GM12878 (cell line): ENCODE results near the gene COQ8B. TPM values are rescaled to one million over a fixed set of nuclear protein-coding genes. Genes with fewer than 3 reads are reported as not detected.

Source experiments
- ATAC-seq: fragments of 200-7000 bp; cut with Tn5 transposase; 3 replicates; pipeline ENCODE4 v1.9.1; 2020; ENCODE audit warnings: mild to moderate bottlenecking, moderate library complexity
- BruUV-seq: library from RNA; stranded (reverse); fragments of 400-500 nt; replicated peaks from 2 replicates; lab custom pipeline; 2021; lab: Mats Ljungman, UMichigan
- CTCF ChIA-PET: fragments of 300-600 bp; sonication (Branson Sonifier 250); formaldehyde crosslinking; extraction: SDS; loops from one replicate; lab custom pipeline; 2021; ENCODE audit warnings: inconsistent platforms; lab: Yijun Ruan, JAX
- POLR2A ChIA-PET: fragments of 350-600 bp; formaldehyde crosslinking; extraction: SDS; loops from one replicate; lab custom pipeline; 2021; ENCODE audit warnings: inconsistent platforms; lab: Charles Lee
- RAD21 ChIA-PET: fragments of 300-600 bp; sonication (Branson Sonifier 250); formaldehyde crosslinking; loops from one replicate; lab custom pipeline; 2023; ENCODE audit warnings: antibody characterized with exemption; ENCODE audit not compliant: unreplicated experiment; lab: Charles Lee
- SMC1A ChIA-PET: fragments of 300-600 bp; sonication (Branson Sonifier 250); formaldehyde crosslinking; loops from one replicate; lab custom pipeline; 2023; ENCODE audit not compliant: unreplicated experiment, uncharacterized antibody; lab: Charles Lee
- DNase-seq: peaks from one replicate; pipeline ENCODE4 v3.0.0-alpha.2; 2011; ENCODE audit warnings: low read depth, low spot score
- FAIRE-seq: peaks from 3 replicates; lab custom pipeline; 2011; peaks lifted over from hg19 to GRCh38; lab: Jason Lieb, UNC
- H2AFZ ChIP-seq: 2 replicates; pipeline ENCODE4 v1.6.0; 2011; ENCODE audit warnings: low read depth, low read length, control low read depth; ENCODE audit not compliant: control insufficient read depth
- H3K27ac ChIP-seq: 2 replicates; pipeline ENCODE4 v1.5.1; 2011; ENCODE audit warnings: control low read depth; ENCODE audit not compliant: control insufficient read depth, insufficient read depth
- H3K27me3 ChIP-seq, 2 experiments: replicated peaks in 1 of 2; 2 replicates each; pipeline versions ENCODE4 v1.6.0 to v1.6.1; 2011; ENCODE audit warnings: low read length in 1 of 2; ENCODE audit not compliant: control insufficient read depth in 2 of 2, insufficient read depth in 2 of 2
- H3K36me3 ChIP-seq, 2 experiments: 2 replicates each; pipeline ENCODE4 v1.5.1; 2011; ENCODE audit warnings: low read length in 1 of 2; ENCODE audit not compliant: control insufficient read depth in 2 of 2, insufficient read depth in 2 of 2
- H3K4me1 ChIP-seq: 2 replicates; pipeline ENCODE4 v1.6.1; 2011; ENCODE audit warnings: mild to moderate bottlenecking, low read length, moderate library complexity, mixed read lengths; ENCODE audit not compliant: control insufficient read depth, insufficient read depth
- H3K4me2 ChIP-seq: 2 replicates; pipeline ENCODE4 v1.6.0; 2011; ENCODE audit warnings: control low read depth; ENCODE audit not compliant: control insufficient read depth, insufficient read depth
- H3K4me3 ChIP-seq: fragments of 200-600 bp; sonication (generic); 2 replicates; pipeline ENCODE4 v1.5.1; 2016
- H3K79me2 ChIP-seq: 2 replicates; pipeline ENCODE4 v1.6.0; 2011; ENCODE audit warnings: low read length; ENCODE audit not compliant: control insufficient read depth, insufficient read depth
- H3K9ac ChIP-seq: 2 replicates; pipeline ENCODE4 v1.8.0; 2011; ENCODE audit warnings: low read length, control low read depth, mixed read lengths; ENCODE audit not compliant: control insufficient read depth, insufficient read depth
- H3K9me3 ChIP-seq: replicated peaks from 3 replicates; pipeline ENCODE4 v1.5.1; 2011; ENCODE audit warnings: mild to moderate bottlenecking, low read length; ENCODE audit not compliant: control insufficient read depth, insufficient read depth
- H4K20me1 ChIP-seq: 2 replicates; pipeline ENCODE4 v1.6.0; 2011; ENCODE audit not compliant: control insufficient read depth, insufficient read depth
- ASH2L ChIP-seq: fragments of 300-600, 200-600 bp; sonication (generic); IDR thresholded peaks from 2 replicates; pipeline ENCODE4 v1.6.1; 2017; ENCODE audit warnings: low read depth, mild to moderate bottlenecking, borderline replicate concordance
- BCL11A ChIP-seq: IDR thresholded peaks from 2 replicates; pipeline ENCODE4 v1.6.1; 2011; ENCODE audit warnings: low read depth, low read length
- HDGF ChIP-seq: fragments of 450-650 bp; IDR thresholded peaks from 2 replicates; pipeline ENCODE4 v1.6.1; 2016; ENCODE audit warnings: antibody characterized with exemption
- IKZF2 ChIP-seq, 2 experiments: fragments of 450-650 bp; IDR thresholded peaks; 2 replicates each; pipeline ENCODE4 v1.6.1; 2017; ENCODE audit warnings: mild to moderate bottlenecking in 2 of 2, moderate library complexity in 2 of 2
- IRF4 ChIP-seq: IDR thresholded peaks from 2 replicates; pipeline ENCODE4 v1.6.1; 2011; ENCODE audit warnings: low read depth, low read length
- MAX ChIP-seq: IDR thresholded peaks from 2 replicates; pipeline ENCODE4 v1.6.1; 2012; ENCODE audit warnings: low read depth, low read length, improper control_type of control experiment
- SIX5 ChIP-seq: IDR thresholded peaks from 2 replicates; pipeline ENCODE4 v1.6.1; 2011; ENCODE audit warnings: mild to moderate bottlenecking, low read depth, low read length, moderate library complexity; ENCODE audit not compliant: severe bottlenecking
- SUPT20H ChIP-seq: IDR thresholded peaks from 2 replicates; pipeline ENCODE4 v1.6.1; 2011; ENCODE audit warnings: low read depth, mild to moderate bottlenecking, low read length, moderate library complexity, borderline replicate concordance; ENCODE audit not compliant: control insufficient read depth
- ZBTB4 ChIP-seq: fragments of 450-650 bp; formaldehyde crosslinking; IDR thresholded peaks from 2 replicates; pipeline ENCODE4 v1.4.0; 2022; ENCODE audit warnings: mild to moderate bottlenecking, moderate library complexity
- ZNF384 ChIP-seq: IDR thresholded peaks from 2 replicates; pipeline ENCODE4 v1.6.1; 2012; ENCODE audit warnings: low read depth, mild to moderate bottlenecking, low read length, improper control_type of control experiment, borderline replicate concordance
- WGBS: methylation state at CpG from one replicate; pipeline ENCODE4 v1.1.6; 2016; ENCODE audit warnings: low lambda C conversion rate; ENCODE audit not compliant: insufficient replicate concordance, insufficient coverage; ENCODE audit errors: missing lambda C conversion rate; 5-methylcytosine and 5-hydroxymethylcytosine counted together
- in situ Hi-C: fragments of 300-500 bp; cut with MboI; formaldehyde crosslinking; loops from 9 replicates; pipeline ENCODE4 v1.14.3; 2018; ENCODE audit warnings: mixed read lengths
- intact Hi-C: fragments of 100-400 bp; cut with micrococcal nuclease; formaldehyde crosslinking; loops from one replicate; pipeline ENCODE4 v1.14.2; 2022; ENCODE audit not compliant: unreplicated experiment
- polyA plus RNA-seq, 11 experiments: library from polyadenylated mRNA; depleted of rRNA in 4 of 11; unstranded in 6 of 11; stranded (reverse) in 5 of 11; fragments of >200 nt; fragmentation: Nextera tagmentation in 4 of 11; fragmentation: Illumina TruSeq in 1 of 11; extraction: Ambion mirVana in 4 of 11; extraction: Trizol in 1 of 11; gene quantifications; 1 replicate in 1 of 11; 2 replicates in 10 of 11; pipeline versions ENCODE4 v1.2.1 to v1.2.3, GENCODE V29; 2011 to 2016; ENCODE audit warnings: inconsistent platforms in 2 of 11, missing spikeins in 2 of 11, low read depth in 1 of 11
- total RNA-seq, 4 experiments: library from RNA; depleted of rRNA in 3 of 4; stranded (reverse); fragments of >200 nt in 3 of 4; fragmentation: Illumina TruSeq in 1 of 4; extraction: Trizol in 1 of 4; gene quantifications; 2 replicates each; pipeline versions ENCODE4 v1.2.1 to v1.2.3, GENCODE V29; 2013 to 2021

Gene COQ8B
- total and polyA plus RNA-seq, 10 of the 15 experiments (the other 5 are each of a cell fraction or from before 2014, with no cell fraction given) = 0.39 to 37.1 (median 16.8) TPM

- no peaks in the 10 kb centered on the region; a peak in 4 of 4 replicates for H3K36me3 ChIP-seq
- ATAC-seq = no peak; the same call in 2 of the 3 replicates
- peaks cover 3% of the 10 kb centered on the region; the same call in 1 of the 2 replicates for H3K4me1 ChIP-seq
- BruUV-seq = no TSS peak
- no peaks in the 10 kb centered on the region; the same call in 1 of the 2 replicates for H3K79me2 ChIP-seq
- intact Hi-C loops (no loop called here), in situ Hi-C loops (no loop called here)
- H3K27me3 ChIP-seq = no peaks in the 10 kb centered on the region
- H2AFZ ChIP-seq = no peak overlapping the region
- no peak for TF ChIP-seq HDGF
- TF ChIP-seq ZNF384 = no peak
- no peak for TF ChIP-seq ASH2L
- TF ChIP-seq MAX = no peak
- TF ChIP-seq ZBTB4 (CRISPR knock-in tag) = no peak
- no peak for TF ChIP-seq IRF4
- no peak for TF ChIP-seq IKZF2 (IDR thresholded peaks at IDR 0.05)
- no peak for TF ChIP-seq SUPT20H
- TF ChIP-seq BCL11A = no peak
- TF ChIP-seq SIX5 = no peak
- no peak for DNase-seq
- SMC1A ChIA-PET = interaction anchor here (1.3 kb wide), 1 partner anchor 22 kb away, joined by 3 read pairs; no protein-coding TSS in a partner anchor
- no peak overlapping the region for H3K27ac ChIP-seq
- FAIRE-seq = no peak
- CTCF ChIA-PET = interaction anchor here (1.0 kb wide), 1 partner anchor 27 kb away, joined by 3 read pairs; no protein-coding TSS in a partner anchor
- H3K9ac ChIP-seq = no peak overlapping the region
- H4K20me1 ChIP-seq = no peaks in the 10 kb centered on the region
- POLR2A ChIA-PET = interaction anchor here (0.5 to 1.0 kb wide), 2 partner anchors 8 to 76 kb away, joined by 3 to 4 read pairs; partner anchors contain the start of genes COQ8B and ITPKC
- no peaks in the 10 kb centered on the region for H3K9me3 ChIP-seq
- H3K4me2 ChIP-seq = no peak overlapping the region
- no peak overlapping the region for H3K4me3 ChIP-seq
- 88% methylated on average over 3 of the region's 3 CpGs for WGBS
- RAD21 ChIA-PET = interaction anchor here (1.3 kb wide), 1 partner anchor 30 kb away, joined by 3 read pairs; no protein-coding TSS in a partner anchor
These were observed 8.2 kb upstream of the COQ8B start for GRCh38 chr19:40724855-40725254.
